Panc1 (cell line): ENCODE results near the gene UBASH3B.

Experiments used
- TF ChIP-seq, protein P1 (sequence below), 2 experiments: IDR thresholded peaks; 2 replicates each; pipeline ENCODE4 v1.6.1; 2011 to 2012; ENCODE audit warnings: low read depth in 2 of 2, control low read depth in 1 of 2, low read length in 1 of 2, mild to moderate bottlenecking in 1 of 2, moderate library complexity in 1 of 2; ENCODE audit not compliant: insufficient read depth in 1 of 2
- TF ChIP-seq, protein P2 (sequence below): fragments of 450-650 bp; IDR thresholded peaks from 2 replicates; pipeline ENCODE4 v1.5.1; 2017; ENCODE audit warnings: mild to moderate bottlenecking

DNA sequence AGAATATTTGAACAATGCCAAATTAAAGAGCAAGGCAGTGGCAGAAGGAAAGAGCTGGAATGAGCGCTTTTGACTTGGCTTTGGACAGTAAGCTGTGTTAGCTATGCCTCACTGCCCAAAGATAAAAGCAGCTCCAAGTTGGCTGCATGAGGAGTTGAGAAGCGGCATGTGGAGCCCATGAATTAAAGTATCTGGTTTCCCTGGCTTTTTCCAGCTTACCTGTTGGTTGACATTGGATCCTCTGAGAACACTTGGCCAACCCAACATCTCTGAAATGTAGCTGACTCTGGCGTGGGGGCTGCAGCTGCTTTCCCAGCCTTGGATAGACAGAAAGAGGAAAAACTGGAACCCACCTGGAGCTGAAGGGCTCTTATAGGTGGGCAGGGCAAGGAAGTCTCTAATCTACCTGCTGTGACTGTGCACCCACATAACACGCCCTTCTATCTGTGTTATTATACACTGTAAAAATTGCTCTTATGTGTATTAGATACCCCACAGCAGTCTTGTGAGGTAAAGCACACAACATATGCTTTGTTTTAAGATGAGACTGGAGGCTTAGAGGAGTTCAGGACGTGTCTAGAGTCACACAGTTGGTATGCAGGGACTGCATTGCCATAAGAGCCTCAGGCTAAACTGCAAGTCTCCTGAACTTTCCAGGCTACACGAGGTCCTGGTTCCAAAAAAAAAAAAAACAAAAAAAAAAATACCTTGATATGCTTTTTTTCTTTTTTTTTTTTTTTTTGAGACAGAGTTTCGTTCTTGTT is 5.8 kb downstream of the UBASH3B start:
- TF ChIP-seq, protein P1, sequence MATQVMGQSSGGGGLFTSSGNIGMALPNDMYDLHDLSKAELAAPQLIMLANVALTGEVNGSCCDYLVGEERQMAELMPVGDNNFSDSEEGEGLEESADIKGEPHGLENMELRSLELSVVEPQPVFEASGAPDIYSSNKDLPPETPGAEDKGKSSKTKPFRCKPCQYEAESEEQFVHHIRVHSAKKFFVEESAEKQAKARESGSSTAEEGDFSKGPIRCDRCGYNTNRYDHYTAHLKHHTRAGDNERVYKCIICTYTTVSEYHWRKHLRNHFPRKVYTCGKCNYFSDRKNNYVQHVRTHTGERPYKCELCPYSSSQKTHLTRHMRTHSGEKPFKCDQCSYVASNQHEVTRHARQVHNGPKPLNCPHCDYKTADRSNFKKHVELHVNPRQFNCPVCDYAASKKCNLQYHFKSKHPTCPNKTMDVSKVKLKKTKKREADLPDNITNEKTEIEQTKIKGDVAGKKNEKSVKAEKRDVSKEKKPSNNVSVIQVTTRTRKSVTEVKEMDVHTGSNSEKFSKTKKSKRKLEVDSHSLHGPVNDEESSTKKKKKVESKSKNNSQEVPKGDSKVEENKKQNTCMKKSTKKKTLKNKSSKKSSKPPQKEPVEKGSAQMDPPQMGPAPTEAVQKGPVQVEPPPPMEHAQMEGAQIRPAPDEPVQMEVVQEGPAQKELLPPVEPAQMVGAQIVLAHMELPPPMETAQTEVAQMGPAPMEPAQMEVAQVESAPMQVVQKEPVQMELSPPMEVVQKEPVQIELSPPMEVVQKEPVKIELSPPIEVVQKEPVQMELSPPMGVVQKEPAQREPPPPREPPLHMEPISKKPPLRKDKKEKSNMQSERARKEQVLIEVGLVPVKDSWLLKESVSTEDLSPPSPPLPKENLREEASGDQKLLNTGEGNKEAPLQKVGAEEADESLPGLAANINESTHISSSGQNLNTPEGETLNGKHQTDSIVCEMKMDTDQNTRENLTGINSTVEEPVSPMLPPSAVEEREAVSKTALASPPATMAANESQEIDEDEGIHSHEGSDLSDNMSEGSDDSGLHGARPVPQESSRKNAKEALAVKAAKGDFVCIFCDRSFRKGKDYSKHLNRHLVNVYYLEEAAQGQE (IDR thresholded peaks at IDR 0.05; ENCODE audit: insufficient read depth in 1 of 2, low read depth in 2 of 2, low read length in 1 of 2), result no peak
- TF ChIP-seq, protein P2, sequence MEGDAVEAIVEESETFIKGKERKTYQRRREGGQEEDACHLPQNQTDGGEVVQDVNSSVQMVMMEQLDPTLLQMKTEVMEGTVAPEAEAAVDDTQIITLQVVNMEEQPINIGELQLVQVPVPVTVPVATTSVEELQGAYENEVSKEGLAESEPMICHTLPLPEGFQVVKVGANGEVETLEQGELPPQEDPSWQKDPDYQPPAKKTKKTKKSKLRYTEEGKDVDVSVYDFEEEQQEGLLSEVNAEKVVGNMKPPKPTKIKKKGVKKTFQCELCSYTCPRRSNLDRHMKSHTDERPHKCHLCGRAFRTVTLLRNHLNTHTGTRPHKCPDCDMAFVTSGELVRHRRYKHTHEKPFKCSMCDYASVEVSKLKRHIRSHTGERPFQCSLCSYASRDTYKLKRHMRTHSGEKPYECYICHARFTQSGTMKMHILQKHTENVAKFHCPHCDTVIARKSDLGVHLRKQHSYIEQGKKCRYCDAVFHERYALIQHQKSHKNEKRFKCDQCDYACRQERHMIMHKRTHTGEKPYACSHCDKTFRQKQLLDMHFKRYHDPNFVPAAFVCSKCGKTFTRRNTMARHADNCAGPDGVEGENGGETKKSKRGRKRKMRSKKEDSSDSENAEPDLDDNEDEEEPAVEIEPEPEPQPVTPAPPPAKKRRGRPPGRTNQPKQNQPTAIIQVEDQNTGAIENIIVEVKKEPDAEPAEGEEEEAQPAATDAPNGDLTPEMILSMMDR, result no peak
